K562 (cell line): ENCODE measurements around the gene NLRP6. TPM values are rescaled to one million over a fixed set of nuclear protein-coding genes. Genes with fewer than 3 reads are reported as not detected.

Source experiments
- CBFA2T3 ChIP-seq: fragments of 450-650 bp; IDR thresholded peaks from 2 replicates; pipeline ENCODE4 v1.6.1; 2017
- CEBPG ChIP-seq, 3 experiments: fragments of 200-800 bp in 1 of 3; sonication (Bioruptor generic) in 1 of 3; sonication (generic) in 1 of 3; formaldehyde crosslinking in 1 of 3; IDR thresholded peaks in 2 of 3; conservative IDR thresholded peaks in 1 of 3; 2 replicates each; pipeline versions ENCODE4 v1.6.1 to v1.8.0; 2016 to 2022; ENCODE audit warnings: missing compliant biosample characterization in 2 of 3, missing genetic modification characterization in 2 of 3, mild to moderate bottlenecking in 1 of 3, missing genetic modification reagents in 1 of 3
- E2F8 ChIP-seq: fragments of 450-650 bp; IDR thresholded peaks from 2 replicates; pipeline ENCODE4 v1.7.1; 2018; ENCODE audit warnings: mild to moderate bottlenecking, low read depth; ENCODE audit not compliant: partially characterized antibody
- HDAC1 ChIP-seq, 2 experiments: fragments of 450-650 bp; IDR thresholded peaks; 2 replicates each; pipeline ENCODE4 v1.6.1; 2016 to 2017; ENCODE audit warnings: inconsistent platforms in 1 of 2, mild to moderate bottlenecking in 1 of 2, moderate library complexity in 1 of 2
- HEY1 ChIP-seq: fragments of 250-450 bp; sonication (Bioruptor Pico); IDR thresholded peaks from 2 replicates; pipeline ENCODE4 v1.5.0; 2020; ENCODE audit warnings: mild to moderate bottlenecking, moderate library complexity, borderline replicate concordance
- IRF2 ChIP-seq: sonication (generic); formaldehyde crosslinking; IDR thresholded peaks from 2 replicates; pipeline ENCODE4 v1.8.1; 2022; ENCODE audit warnings: mild to moderate bottlenecking, missing genetic modification reagents
- KHSRP ChIP-seq: fragments of 450-650 bp; IDR thresholded peaks from 2 replicates; pipeline ENCODE4 v1.6.1; 2017
- MTA1 ChIP-seq: fragments of 450-650 bp; IDR thresholded peaks from 2 replicates; pipeline ENCODE4 v1.6.1; 2017; ENCODE audit warnings: borderline replicate concordance
- NFIX ChIP-seq: fragments of 250-450 bp; sonication (Bioruptor Pico); IDR thresholded peaks from 2 replicates; pipeline ENCODE4 v1.4.0; 2020; ENCODE audit warnings: low read depth, mild to moderate bottlenecking, moderate library complexity
- NR2C2 ChIP-seq, 2 experiments: fragments of 200-800 bp in 1 of 2; sonication (Bioruptor generic) in 1 of 2; sonication (generic) in 1 of 2; formaldehyde crosslinking in 1 of 2; IDR thresholded peaks; 2 replicates each; pipeline versions ENCODE4 v1.6.1 to v1.8.0; 2016 to 2022; ENCODE audit warnings: mild to moderate bottlenecking in 1 of 2, missing compliant biosample characterization in 1 of 2, missing genetic modification characterization in 1 of 2, missing genetic modification reagents in 1 of 2
- NRF1 ChIP-seq, 2 experiments: fragments of 450-650 bp; IDR thresholded peaks in 1 of 2; conservative IDR thresholded peaks in 1 of 2; 2 replicates each; pipeline ENCODE4 v1.6.1; 2014; ENCODE audit warnings: mild to moderate bottlenecking in 2 of 2
- SUPT5H ChIP-seq: fragments of 450-650 bp; IDR thresholded peaks from 2 replicates; pipeline ENCODE4 v1.6.1; 2016
- ZNF12 ChIP-seq: sonication (generic); formaldehyde crosslinking; IDR thresholded peaks from 2 replicates; pipeline ENCODE4 v1.4.0; 2020; ENCODE audit warnings: mild to moderate bottlenecking, missing genetic modification reagents
- ZNF551 ChIP-seq: fragments of 250-450 bp; sonication (Bioruptor Pico); IDR thresholded peaks from 2 replicates; pipeline ENCODE4 v1.5.0; 2021; ENCODE audit warnings: mild to moderate bottlenecking, moderate library complexity
- ZNF76 ChIP-seq: fragments of 250-450 bp; sonication (Bioruptor Pico); IDR thresholded peaks from 2 replicates; pipeline ENCODE4 v1.4.0; 2020; ENCODE audit warnings: mild to moderate bottlenecking, moderate library complexity, borderline replicate concordance
- ZNF780A ChIP-seq: fragments of 250-450 bp; sonication (Bioruptor Pico); IDR thresholded peaks from 2 replicates; pipeline ENCODE4 v1.5.0; 2021; ENCODE audit warnings: mild to moderate bottlenecking
- ZNF79 ChIP-seq: fragments of 250-450 bp; sonication (Bioruptor Pico); IDR thresholded peaks from 2 replicates; pipeline ENCODE4 v1.4.0; 2020; ENCODE audit warnings: low read depth, mild to moderate bottlenecking, moderate library complexity
- polyA plus RNA-seq, 8 experiments: library from polyadenylated mRNA; depleted of rRNA in 4 of 8; stranded (reverse) in 5 of 8; unstranded in 3 of 8; fragments of >200 nt; fragmentation: Nextera tagmentation in 2 of 8; fragmentation: Illumina TruSeq in 1 of 8; extraction: Ambion mirVana in 2 of 8; extraction: Trizol in 1 of 8; gene quantifications; 2 replicates each; pipeline versions ENCODE4 v1.2.1 to v1.2.3, GENCODE V29; 2011 to 2014; ENCODE audit warnings: inconsistent platforms in 1 of 8, missing spikeins in 1 of 8
- total RNA-seq, 7 experiments: library from RNA; depleted of rRNA in 6 of 7; stranded (reverse); fragments of >200 nt in 6 of 7; fragmentation: Illumina TruSeq in 2 of 7; extraction: Trizol in 2 of 7; gene quantifications; 2 replicates each; pipeline versions ENCODE4 v1.2.1 to v1.2.3, GENCODE V29; 2011 to 2021; ENCODE audit warnings: low replicate concordance in 1 of 7
- TF ChIP-seq, protein P1 (sequence below): sonication (generic); formaldehyde crosslinking; IDR thresholded peaks from 2 replicates; pipeline ENCODE4 v1.8.1; 2023; ENCODE audit warnings: missing genetic modification reagents, mild to moderate bottlenecking, borderline replicate concordance
- TF ChIP-seq, protein P2 (sequence below): fragments of 450-650 bp; formaldehyde crosslinking; IDR thresholded peaks from 2 replicates; pipeline ENCODE4 v1.4.0; 2020; ENCODE audit warnings: mild to moderate bottlenecking, moderate library complexity

The NLRP6 gene
- total and polyA plus RNA-seq, 9 of the 15 experiments (the other 6 are each of a cell fraction or from before 2014, with no cell fraction given), result 0.03 to 0.18 (median 0.15) TPM; not detected in 5

GRCh38 chr11:269146-269890 lies 8.9 kb upstream of the NLRP6 start (continued):
- TF ChIP-seq, protein P1, sequence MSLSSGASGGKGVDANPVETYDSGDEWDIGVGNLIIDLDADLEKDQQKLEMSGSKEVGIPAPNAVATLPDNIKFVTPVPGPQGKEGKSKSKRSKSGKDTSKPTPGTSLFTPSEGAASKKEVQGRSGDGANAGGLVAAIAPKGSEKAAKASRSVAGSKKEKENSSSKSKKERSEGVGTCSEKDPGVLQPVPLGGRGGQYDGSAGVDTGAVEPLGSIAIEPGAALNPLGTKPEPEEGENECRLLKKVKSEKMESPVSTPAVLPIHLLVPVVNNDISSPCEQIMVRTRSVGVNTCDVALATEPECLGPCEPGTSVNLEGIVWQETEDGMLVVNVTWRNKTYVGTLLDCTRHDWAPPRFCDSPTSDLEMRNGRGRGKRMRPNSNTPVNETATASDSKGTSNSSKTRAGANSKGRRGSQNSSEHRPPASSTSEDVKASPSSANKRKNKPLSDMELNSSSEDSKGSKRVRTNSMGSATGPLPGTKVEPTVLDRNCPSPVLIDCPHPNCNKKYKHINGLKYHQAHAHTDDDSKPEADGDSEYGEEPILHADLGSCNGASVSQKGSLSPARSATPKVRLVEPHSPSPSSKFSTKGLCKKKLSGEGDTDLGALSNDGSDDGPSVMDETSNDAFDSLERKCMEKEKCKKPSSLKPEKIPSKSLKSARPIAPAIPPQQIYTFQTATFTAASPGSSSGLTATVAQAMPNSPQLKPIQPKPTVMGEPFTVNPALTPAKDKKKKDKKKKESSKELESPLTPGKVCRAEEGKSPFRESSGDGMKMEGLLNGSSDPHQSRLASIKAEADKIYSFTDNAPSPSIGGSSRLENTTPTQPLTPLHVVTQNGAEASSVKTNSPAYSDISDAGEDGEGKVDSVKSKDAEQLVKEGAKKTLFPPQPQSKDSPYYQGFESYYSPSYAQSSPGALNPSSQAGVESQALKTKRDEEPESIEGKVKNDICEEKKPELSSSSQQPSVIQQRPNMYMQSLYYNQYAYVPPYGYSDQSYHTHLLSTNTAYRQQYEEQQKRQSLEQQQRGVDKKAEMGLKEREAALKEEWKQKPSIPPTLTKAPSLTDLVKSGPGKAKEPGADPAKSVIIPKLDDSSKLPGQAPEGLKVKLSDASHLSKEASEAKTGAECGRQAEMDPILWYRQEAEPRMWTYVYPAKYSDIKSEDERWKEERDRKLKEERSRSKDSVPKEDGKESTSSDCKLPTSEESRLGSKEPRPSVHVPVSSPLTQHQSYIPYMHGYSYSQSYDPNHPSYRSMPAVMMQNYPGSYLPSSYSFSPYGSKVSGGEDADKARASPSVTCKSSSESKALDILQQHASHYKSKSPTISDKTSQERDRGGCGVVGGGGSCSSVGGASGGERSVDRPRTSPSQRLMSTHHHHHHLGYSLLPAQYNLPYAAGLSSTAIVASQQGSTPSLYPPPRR (CRISPR knock-in tag), result no peak
- TF ChIP-seq HEY1 (CRISPR knock-in tag) (no peak), MTA1 (peak; percentile 45; the same call in 1 of the 2 replicates), HDAC1 (IDR thresholded peaks at IDR 0.05) (no peak; a peak in 1 of 4 replicates), NFIX (CRISPR knock-in tag) (no peak), CBFA2T3 (no peak), ZNF79 (CRISPR knock-in tag) (no peak), ZNF12 (no peak), ZNF76 (CRISPR knock-in tag) (no peak), NRF1 (conservative IDR thresholded peaks at IDR 0.05 in 1 of 2, IDR thresholded peaks at IDR 0.05 in 1 of 2) (no peak; a peak in 1 of 4 replicates), KHSRP (no peak; the same call in 1 of the 2 replicates), E2F8 (peak; percentile 22), SUPT5H (no peak), ZNF551 (CRISPR knock-in tag) (no peak), ZNF780A (CRISPR knock-in tag) (no peak), IRF2 (CRISPR knock-in tag) (no peak), CEBPG (CRISPR knock-in tag; IDR thresholded peaks at IDR 0.05) (peak; percentile 99), CEBPG (tag; conservative IDR thresholded peaks at IDR 0.05 in 1 of 2, IDR thresholded peaks at IDR 0.05 in 1 of 2) (peak; percentile 99 to 100), NR2C2 (CRISPR knock-in tag; IDR thresholded peaks at IDR 0.05) (no peak), NR2C2 (tag; IDR thresholded peaks at IDR 0.05) (peak; percentile 68)
- TF ChIP-seq, protein P2, sequence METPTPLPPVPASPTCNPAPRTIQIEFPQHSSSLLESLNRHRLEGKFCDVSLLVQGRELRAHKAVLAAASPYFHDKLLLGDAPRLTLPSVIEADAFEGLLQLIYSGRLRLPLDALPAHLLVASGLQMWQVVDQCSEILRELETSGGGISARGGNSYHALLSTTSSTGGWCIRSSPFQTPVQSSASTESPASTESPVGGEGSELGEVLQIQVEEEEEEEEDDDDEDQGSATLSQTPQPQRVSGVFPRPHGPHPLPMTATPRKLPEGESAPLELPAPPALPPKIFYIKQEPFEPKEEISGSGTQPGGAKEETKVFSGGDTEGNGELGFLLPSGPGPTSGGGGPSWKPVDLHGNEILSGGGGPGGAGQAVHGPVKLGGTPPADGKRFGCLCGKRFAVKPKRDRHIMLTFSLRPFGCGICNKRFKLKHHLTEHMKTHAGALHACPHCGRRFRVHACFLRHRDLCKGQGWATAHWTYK, result no peak
